ENCODE data around the gene CACNA1S. TPM values are rescaled to one million over a fixed set of nuclear protein-coding genes. Genes with fewer than 3 reads are reported as not detected.

Gene CACNA1S
- total RNA-seq, 1 donor from 2014 or later, result 0.55 TPM

DNA sequence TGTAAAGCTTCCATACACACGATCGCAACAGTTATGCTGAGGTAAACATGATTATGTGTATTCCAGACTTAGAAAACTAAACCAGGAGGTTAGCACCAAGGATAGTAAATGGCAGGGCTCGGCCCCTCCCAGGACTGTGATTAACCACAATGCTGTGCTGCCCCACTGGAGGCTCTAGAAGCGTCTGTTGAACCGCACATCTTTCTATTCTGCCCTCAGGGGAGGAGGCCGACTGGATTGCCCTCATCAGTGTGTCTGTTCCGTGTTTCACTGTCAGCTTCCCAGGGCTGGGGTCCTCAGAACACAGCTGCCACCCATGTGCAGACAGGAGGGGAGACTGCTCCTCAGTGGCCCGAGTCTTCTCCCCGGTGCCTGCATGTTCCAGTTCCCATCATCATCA is 27.5 kb upstream of the CACNA1S start:
- peaks cover 59% of the 10 kb centered on the region for H3K36me3 ChIP-seq
- no peak for ATAC-seq

GRCh38 chr1:201139306-201139705 is 27.1 kb upstream of the CACNA1S start:
- Histone ChIP-seq H3K27me3 (no peaks in the 10 kb centered on the region), H3K9me3 (no peaks in the 10 kb centered on the region), H3K27ac (no peak overlapping the region), H3K36me3 (peaks cover 56% of the 10 kb centered on the region), H3K4me1 (no peaks in the 10 kb centered on the region), H3K4me3 (no peak overlapping the region)
- DNase-seq (peak; percentile 46), ATAC-seq (no peak)
- intact Hi-C loops (cut with DNase I), result no loop called here
- TF ChIP-seq, protein P1, sequence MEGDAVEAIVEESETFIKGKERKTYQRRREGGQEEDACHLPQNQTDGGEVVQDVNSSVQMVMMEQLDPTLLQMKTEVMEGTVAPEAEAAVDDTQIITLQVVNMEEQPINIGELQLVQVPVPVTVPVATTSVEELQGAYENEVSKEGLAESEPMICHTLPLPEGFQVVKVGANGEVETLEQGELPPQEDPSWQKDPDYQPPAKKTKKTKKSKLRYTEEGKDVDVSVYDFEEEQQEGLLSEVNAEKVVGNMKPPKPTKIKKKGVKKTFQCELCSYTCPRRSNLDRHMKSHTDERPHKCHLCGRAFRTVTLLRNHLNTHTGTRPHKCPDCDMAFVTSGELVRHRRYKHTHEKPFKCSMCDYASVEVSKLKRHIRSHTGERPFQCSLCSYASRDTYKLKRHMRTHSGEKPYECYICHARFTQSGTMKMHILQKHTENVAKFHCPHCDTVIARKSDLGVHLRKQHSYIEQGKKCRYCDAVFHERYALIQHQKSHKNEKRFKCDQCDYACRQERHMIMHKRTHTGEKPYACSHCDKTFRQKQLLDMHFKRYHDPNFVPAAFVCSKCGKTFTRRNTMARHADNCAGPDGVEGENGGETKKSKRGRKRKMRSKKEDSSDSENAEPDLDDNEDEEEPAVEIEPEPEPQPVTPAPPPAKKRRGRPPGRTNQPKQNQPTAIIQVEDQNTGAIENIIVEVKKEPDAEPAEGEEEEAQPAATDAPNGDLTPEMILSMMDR (IDR thresholded peaks at IDR 0.05), result no peak

More for the DNA sequence above, 27.5 kb upstream of the CACNA1S start:
- DNase-seq, result no peak
- no peak overlapping the region for H3K27ac ChIP-seq
- H3K4me3 ChIP-seq, result no peak overlapping the region
- no peaks in the 10 kb centered on the region for H3K4me1 ChIP-seq
- H3K27me3 ChIP-seq, result no peaks in the 10 kb centered on the region
- TF ChIP-seq, protein P1 (IDR thresholded peaks at IDR 0.05), result no peak
- intact Hi-C loops (cut with DNase I), result no loop called here
- no peaks in the 10 kb centered on the region for H3K9me3 ChIP-seq

DNA sequence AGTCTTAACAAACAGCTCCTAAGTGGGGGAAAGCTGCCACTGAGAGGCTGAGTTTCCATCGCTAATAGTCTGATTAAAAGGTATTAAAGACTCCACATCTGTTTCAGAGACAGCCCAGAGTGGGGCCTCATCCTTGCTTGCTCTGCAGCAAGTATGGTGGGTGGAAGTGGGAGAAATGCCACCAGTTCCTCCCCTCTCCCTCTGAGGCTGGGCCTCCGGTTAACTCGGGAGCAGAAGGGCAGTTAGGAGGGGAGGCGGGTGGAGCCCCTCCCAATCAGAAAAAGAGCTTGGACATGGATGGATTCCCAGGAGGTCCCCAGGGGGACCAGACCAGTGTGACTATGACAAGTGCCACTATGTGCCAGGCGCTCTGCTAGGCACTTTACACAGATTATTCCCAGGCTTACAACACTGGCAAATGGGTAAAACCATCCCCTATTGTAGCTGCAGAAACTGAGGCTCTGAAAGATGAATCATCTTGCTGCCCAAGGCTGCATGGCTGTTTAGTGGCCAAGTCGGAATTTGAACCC is 26.1 kb upstream of the CACNA1S start:
- ATAC-seq, result no peak
- H3K27ac ChIP-seq, result no peak overlapping the region
- no peaks in the 10 kb centered on the region for H3K4me1 ChIP-seq
- DNase-seq, result peak; percentile 16
- H3K9me3 ChIP-seq, result no peaks in the 10 kb centered on the region
- peaks cover 47% of the 10 kb centered on the region for H3K36me3 ChIP-seq
- TF ChIP-seq, protein P1 (IDR thresholded peaks at IDR 0.05), result no peak
- no peaks in the 10 kb centered on the region for H3K27me3 ChIP-seq
- H3K4me3 ChIP-seq, result no peak overlapping the region
- intact Hi-C loops (cut with DNase I), result no loop called here

DNA sequence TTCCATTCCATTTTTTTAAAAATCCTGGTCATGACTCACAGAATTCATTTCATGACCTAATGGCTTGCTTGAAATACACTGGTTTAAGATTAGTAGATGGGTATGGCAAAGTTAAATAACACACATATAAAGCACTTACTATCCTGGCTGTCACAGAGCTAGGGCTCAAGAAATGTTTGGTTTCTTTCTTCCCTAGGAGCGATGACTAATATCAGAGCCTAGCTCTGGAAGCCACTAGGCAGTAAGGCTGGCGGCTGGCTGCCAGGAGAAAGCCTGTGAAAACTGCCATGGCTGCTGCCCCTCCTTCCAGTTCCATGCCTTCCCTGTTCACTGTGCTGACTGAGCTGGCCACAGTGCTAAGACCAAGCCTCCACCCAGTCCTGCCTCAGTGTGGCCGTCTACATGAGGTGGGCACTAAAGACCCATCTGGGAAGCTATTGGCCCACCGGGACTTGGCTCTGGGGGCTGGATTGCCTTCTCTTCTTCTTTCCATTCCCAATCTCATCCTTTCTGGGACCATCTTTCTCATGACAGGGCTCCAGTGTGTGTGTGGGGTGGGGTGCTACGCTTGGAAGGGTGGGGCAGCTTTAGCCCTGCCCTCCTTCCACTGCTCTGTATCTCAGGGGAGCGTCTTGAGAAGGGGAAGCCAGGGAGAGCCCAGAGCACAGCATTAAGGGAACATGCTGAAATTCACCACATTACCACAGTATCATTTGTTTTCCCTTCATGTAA is 25.5 kb upstream of the CACNA1S start:
- H3K4me1 ChIP-seq, result no peaks in the 10 kb centered on the region
- TF ChIP-seq, protein P1 (IDR thresholded peaks at IDR 0.05), result no peak
- H3K27me3 ChIP-seq, result no peaks in the 10 kb centered on the region
- no peak for ATAC-seq
- intact Hi-C loops (cut with DNase I), result no loop called here
- peaks cover 40% of the 10 kb centered on the region for H3K36me3 ChIP-seq
- no peak overlapping the region for H3K27ac ChIP-seq
- DNase-seq, result no peak
- no peak overlapping the region for H3K4me3 ChIP-seq
- H3K9me3 ChIP-seq, result no peaks in the 10 kb centered on the region

GRCh38 chr1:201137024-201137392 is 24.8 kb upstream of the CACNA1S start:
- no peak for ATAC-seq
- peaks cover 33% of the 10 kb centered on the region for H3K36me3 ChIP-seq
- H3K4me1 ChIP-seq, result no peaks in the 10 kb centered on the region
- DNase-seq, result no peak
- H3K27ac ChIP-seq, result no peak overlapping the region
- intact Hi-C loops (cut with DNase I), result no loop called here
- TF ChIP-seq, protein P1 (IDR thresholded peaks at IDR 0.05), result no peak
- H3K27me3 ChIP-seq, result no peaks in the 10 kb centered on the region
- no peak overlapping the region for H3K4me3 ChIP-seq
- H3K9me3 ChIP-seq, result no peaks in the 10 kb centered on the region

All from upper lobe of right lung (tissue), 1 donor.